Gastroesophageal sphincter (tissue), 3 donors: Measurements from ENCODE around the gene LETM1.

Experiments used
- EP300 ChIP-seq: sonication (generic); formaldehyde crosslinking; IDR thresholded peaks from one replicate; pipeline ENCODE4 v1.6.1; 2017; ENCODE audit warnings: antibody characterized with exemption, mild to moderate bottlenecking
- TF ChIP-seq, protein P1 (sequence below), 4 experiments: fragments of 200-600 bp in 2 of 4; fragments of 450-650 bp in 2 of 4; sonication (generic) in 1 of 4; IDR thresholded peaks; one replicate each; pipeline ENCODE4 v1.5.1; 2017 to 2019; ENCODE audit warnings: antibody characterized with exemption in 4 of 4, mild to moderate bottlenecking in 2 of 4, moderate library complexity in 2 of 4

DNA sequence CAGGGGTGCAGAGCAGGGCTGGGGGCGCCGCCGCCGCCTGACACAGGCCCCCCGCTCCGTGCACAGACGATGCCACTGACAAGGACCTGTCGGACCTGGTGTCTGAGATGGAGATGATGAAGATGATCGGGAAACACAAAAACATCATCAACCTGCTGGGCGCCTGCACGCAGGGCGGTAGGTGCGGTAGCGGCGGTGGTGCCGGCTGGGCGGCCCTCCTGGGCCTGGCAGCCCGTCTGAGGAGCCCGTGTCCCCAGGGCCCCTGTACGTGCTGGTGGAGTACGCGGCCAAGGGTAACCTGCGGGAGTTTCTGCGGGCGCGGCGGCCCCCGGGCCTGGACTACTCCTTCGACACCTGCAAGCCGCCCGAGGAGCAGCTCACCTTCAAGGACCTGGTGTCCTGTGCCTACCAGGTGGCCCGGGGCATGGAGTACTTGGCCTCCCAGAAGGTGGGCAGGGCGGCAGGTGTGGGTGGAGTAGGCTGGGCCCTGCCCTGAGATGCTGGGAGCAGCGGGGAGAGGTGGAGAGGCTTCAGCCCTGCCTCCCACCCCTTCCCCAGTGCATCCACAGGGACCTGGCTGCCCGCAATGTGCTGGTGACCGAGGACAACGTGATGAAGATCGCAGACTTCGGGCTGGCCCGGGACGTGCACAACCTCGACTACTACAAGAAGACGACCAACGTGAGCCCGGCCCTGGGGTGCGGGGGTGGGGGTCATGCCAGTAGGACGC is 50.3 kb downstream of the LETM1 start:
- TF ChIP-seq, protein P1, sequence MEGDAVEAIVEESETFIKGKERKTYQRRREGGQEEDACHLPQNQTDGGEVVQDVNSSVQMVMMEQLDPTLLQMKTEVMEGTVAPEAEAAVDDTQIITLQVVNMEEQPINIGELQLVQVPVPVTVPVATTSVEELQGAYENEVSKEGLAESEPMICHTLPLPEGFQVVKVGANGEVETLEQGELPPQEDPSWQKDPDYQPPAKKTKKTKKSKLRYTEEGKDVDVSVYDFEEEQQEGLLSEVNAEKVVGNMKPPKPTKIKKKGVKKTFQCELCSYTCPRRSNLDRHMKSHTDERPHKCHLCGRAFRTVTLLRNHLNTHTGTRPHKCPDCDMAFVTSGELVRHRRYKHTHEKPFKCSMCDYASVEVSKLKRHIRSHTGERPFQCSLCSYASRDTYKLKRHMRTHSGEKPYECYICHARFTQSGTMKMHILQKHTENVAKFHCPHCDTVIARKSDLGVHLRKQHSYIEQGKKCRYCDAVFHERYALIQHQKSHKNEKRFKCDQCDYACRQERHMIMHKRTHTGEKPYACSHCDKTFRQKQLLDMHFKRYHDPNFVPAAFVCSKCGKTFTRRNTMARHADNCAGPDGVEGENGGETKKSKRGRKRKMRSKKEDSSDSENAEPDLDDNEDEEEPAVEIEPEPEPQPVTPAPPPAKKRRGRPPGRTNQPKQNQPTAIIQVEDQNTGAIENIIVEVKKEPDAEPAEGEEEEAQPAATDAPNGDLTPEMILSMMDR (IDR thresholded peaks at IDR 0.05) = no peak
- no peak for TF ChIP-seq EP300
